ENCODE measurements around the gene KLK2. TPM values are rescaled to one million over a fixed set of nuclear protein-coding genes. Genes with fewer than 3 reads are reported as not detected.

KLK2 gene
- total RNA-seq, 5 donors from 2014 or later (not counting 1 experiment from before 2014, with no cell fraction given), result not detected

DNA sequence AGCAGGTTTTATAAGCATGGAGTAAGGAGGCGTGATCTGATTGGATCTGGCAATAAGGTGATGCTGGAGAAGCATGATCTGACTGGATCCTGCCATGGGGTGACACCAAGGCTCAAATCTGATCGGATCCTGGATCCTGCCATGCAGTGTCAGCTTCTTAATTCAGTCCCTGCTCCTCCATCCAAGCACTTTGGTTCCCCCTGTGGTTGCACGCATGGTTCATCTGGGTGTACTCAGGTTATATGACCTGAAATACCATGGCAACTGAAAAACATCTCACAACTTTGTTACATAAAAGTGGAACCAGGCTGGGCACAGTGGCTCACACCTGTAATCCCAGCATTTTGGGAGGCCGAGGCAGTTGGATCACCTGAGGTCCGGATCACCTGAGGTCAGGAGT is 55.6 kb downstream of the KLK2 start:
- Mint-ChIP-seq H3K36me3 (no peaks in the 10 kb centered on the region), H3K4me3 (no peak overlapping the region), H3K9me3 (no peaks in the 10 kb centered on the region), H3K27ac (no peak overlapping the region), H3K27me3 (peaks cover 43 to 46% of the 10 kb centered on the region in 2 donors), H3K4me1 (peaks cover 0 to 3% (median 2%) of the 10 kb centered on the region in 3 donors)
- Histone ChIP-seq H3K36me3 (ENCODE audit: control insufficient read depth in 2 of 2, extremely low read depth in 1 of 2, insufficient read depth in 1 of 2, low read length in 1 of 2) (no peaks in the 10 kb centered on the region), H3K4me3 (ENCODE audit: control insufficient read depth in 1 of 2, extremely low read depth in 1 of 2, low read length in 1 of 2) (no peak overlapping the region), H3K9me3 (no peaks in the 10 kb centered on the region), H3K27ac (ENCODE audit: low read length) (no peak overlapping the region), H3K4me1 (ENCODE audit: control insufficient read depth in 1 of 2, extremely low read depth in 1 of 2, insufficient read depth in 2 of 2, low read length in 2 of 2) (no peaks in the 10 kb centered on the region), H3K27me3 (replicated peaks in 1 of 2; ENCODE audit: control insufficient read depth in 2 of 2, extremely low read depth in 1 of 2, insufficient read depth in 2 of 2, low read length in 1 of 2) (peaks cover 0 to 25% of the 10 kb centered on the region in 2 experiments)
- ChIA-PET POLR2A (no interaction called here), CTCF (no interaction called here)
- 73% methylated on average over 4 of the region's 5 CpGs for WGBS (ENCODE audit: insufficient coverage)
- DNase-seq (no peak), ATAC-seq (replicated peaks in 1 of 4) (no peak)

Other genes starting within 250 kb of the KLK2 start
- gene SYT3, start 233.6 kb upstream of the KLK2 start, total RNA-seq, result under 1 TPM in 3 of 5 donors, not detected in 2; 0.41 to 0.68 (median 0.57) TPM
- gene C19orf81, start 224.0 kb upstream of the KLK2 start, total RNA-seq, result 1 to 10 TPM in 1 of 5 donors, not detected in 4; 1.5 TPM
- 1 to 10 TPM in 2 of 5 donors, under 1 TPM in 3; 0.06 to 3.3 (median 0.36) TPM for gene SHANK1, start 153.6 kb upstream of the KLK2 start, total RNA-seq
- 1 to 10 TPM; 1.4 to 5.0 (median 3.7) TPM for gene CLEC11A, start 150.1 kb upstream of the KLK2 start, total RNA-seq
- not detected for gene GPR32, start 103.0 kb upstream of the KLK2 start, total RNA-seq
- not detected for gene ACP4, start 83.0 kb upstream of the KLK2 start, total RNA-seq
- under 1 TPM in 3 of 5 donors, not detected in 2; 0.59 to 0.96 (median 0.60) TPM for gene KLK1, start 49.7 kb upstream of the KLK2 start, total RNA-seq
- gene KLK15, start 39.9 kb upstream of the KLK2 start, total RNA-seq, result not detected
- gene KLK3, start 18.5 kb upstream of the KLK2 start, total RNA-seq, result not detected
- not detected for gene KLK4, start 38.0 kb downstream of the KLK2 start, total RNA-seq
- gene KLK5, start 79.6 kb downstream of the KLK2 start, total RNA-seq, result not detected
- not detected for gene KLK6, start 96.2 kb downstream of the KLK2 start, total RNA-seq
- gene KLK7, start 110.5 kb downstream of the KLK2 start, total RNA-seq, result not detected
- gene KLK8, start 128.2 kb downstream of the KLK2 start, total RNA-seq, result not detected
- not detected for gene KLK10, start 146.3 kb downstream of the KLK2 start, total RNA-seq
- not detected for gene KLK11, start 153.2 kb downstream of the KLK2 start, total RNA-seq
- gene KLK12, start 161.6 kb downstream of the KLK2 start, total RNA-seq, result not detected
- gene KLK13, start 191.7 kb downstream of the KLK2 start, total RNA-seq, result not detected
- under 1 TPM; 0.42 to 0.78 (median 0.70) TPM for gene KLK14, start 209.4 kb downstream of the KLK2 start, total RNA-seq
- gene CTU1, start 235.0 kb downstream of the KLK2 start, total RNA-seq, result 10 to 100 TPM in 3 of 5 donors, 1 to 10 TPM in 2; 3.2 to 18.1 (median 15.9) TPM